Small intestine (tissue), 7 donors: ENCODE results near the gene ATP11C. TPM values are rescaled to one million over a fixed set of nuclear protein-coding genes. Genes with fewer than 3 reads are reported as not detected.
"Not testable (repeated sequence)": the region's sequence is repeated elsewhere in the genome, so short reads cannot be mapped to it uniquely, and the experiment has no call there.

Source experiments
- DNase-seq, 2 donors: peaks; one replicate each; pipeline versions ENCODE4 v3.0.0 to v3.0.0-alpha.2; 2013
- FAIRE-seq: peaks from 2 replicates; lab custom pipeline; 2012; peaks lifted over from hg19 to GRCh38; lab: Jason Lieb, UNC
- H3K27ac ChIP-seq, 3 donors: one replicate each; pipeline ENCODE4 v1.5.1; 2013; ENCODE audit warnings: low read length in 2 of 3, mild to moderate bottlenecking in 2 of 3, control low read depth in 1 of 3, inconsistent platforms in 1 of 3, low read depth in 1 of 3, moderate library complexity in 1 of 3
- H3K27me3 ChIP-seq, 3 donors: one replicate each; pipeline ENCODE4 v1.6.1; 2013; ENCODE audit warnings: low read length in 3 of 3, inconsistent platforms in 1 of 3; ENCODE audit not compliant: control insufficient read depth in 3 of 3, insufficient read depth in 3 of 3
- H3K36me3 ChIP-seq, 3 donors: one replicate each; pipeline ENCODE4 v1.6.1; 2013; ENCODE audit warnings: low read length in 3 of 3, inconsistent platforms in 1 of 3, low read depth in 1 of 3, mild to moderate bottlenecking in 1 of 3, moderate library complexity in 1 of 3; ENCODE audit not compliant: control insufficient read depth in 3 of 3, insufficient read depth in 2 of 3
- H3K4me1 ChIP-seq, 3 donors: one replicate each; pipeline ENCODE4 v1.6.1; 2013; ENCODE audit warnings: low read length in 2 of 3, inconsistent platforms in 1 of 3, low read depth in 1 of 3, mild to moderate bottlenecking in 1 of 3, moderate library complexity in 1 of 3; ENCODE audit not compliant: control insufficient read depth in 3 of 3, insufficient read depth in 2 of 3
- H3K4me3 ChIP-seq, 3 donors: one replicate each; pipeline ENCODE4 v1.5.1; 2013; ENCODE audit warnings: low read length in 3 of 3, control low read depth in 1 of 3, inconsistent platforms in 1 of 3, low read depth in 1 of 3, mild to moderate bottlenecking in 1 of 3, moderate library complexity in 1 of 3
- H3K9me3 ChIP-seq, 2 donors: one replicate each; pipeline ENCODE4 v1.6.1; 2013; ENCODE audit warnings: low read depth in 1 of 2, low read length in 1 of 2; ENCODE audit not compliant: control insufficient read depth in 2 of 2, insufficient read depth in 1 of 2
- WGBS, 3 donors: extraction: QIAGEN DNeasy Blood & Tissue Kit; methylation state at CpG; one replicate each; pipeline ENCODE4 v1.1.7; 2013; 5-methylcytosine and 5-hydroxymethylcytosine counted together
- polyA plus RNA-seq, 4 donors: library from polyadenylated mRNA; stranded (reverse) in 3 of 4; unstranded in 1 of 4; fragments of 200-250 nt in 3 of 4; fragments of 120-200 nt in 1 of 4; gene quantifications; one replicate each; pipeline versions ENCODE4 v1.2.1 to v1.2.3, GENCODE V29; 2013
- donor health status: healthy with polysubstance abuse.
- donor health status: control.
- donor health status: control.
- donor health status: Bipolar disorder and iron deficiency.
- donor health status: healthy.

ATP11C gene
- polyA plus RNA-seq, 4 donors: 3.8 to 16.1 (median 6.6) TPM

DNA sequence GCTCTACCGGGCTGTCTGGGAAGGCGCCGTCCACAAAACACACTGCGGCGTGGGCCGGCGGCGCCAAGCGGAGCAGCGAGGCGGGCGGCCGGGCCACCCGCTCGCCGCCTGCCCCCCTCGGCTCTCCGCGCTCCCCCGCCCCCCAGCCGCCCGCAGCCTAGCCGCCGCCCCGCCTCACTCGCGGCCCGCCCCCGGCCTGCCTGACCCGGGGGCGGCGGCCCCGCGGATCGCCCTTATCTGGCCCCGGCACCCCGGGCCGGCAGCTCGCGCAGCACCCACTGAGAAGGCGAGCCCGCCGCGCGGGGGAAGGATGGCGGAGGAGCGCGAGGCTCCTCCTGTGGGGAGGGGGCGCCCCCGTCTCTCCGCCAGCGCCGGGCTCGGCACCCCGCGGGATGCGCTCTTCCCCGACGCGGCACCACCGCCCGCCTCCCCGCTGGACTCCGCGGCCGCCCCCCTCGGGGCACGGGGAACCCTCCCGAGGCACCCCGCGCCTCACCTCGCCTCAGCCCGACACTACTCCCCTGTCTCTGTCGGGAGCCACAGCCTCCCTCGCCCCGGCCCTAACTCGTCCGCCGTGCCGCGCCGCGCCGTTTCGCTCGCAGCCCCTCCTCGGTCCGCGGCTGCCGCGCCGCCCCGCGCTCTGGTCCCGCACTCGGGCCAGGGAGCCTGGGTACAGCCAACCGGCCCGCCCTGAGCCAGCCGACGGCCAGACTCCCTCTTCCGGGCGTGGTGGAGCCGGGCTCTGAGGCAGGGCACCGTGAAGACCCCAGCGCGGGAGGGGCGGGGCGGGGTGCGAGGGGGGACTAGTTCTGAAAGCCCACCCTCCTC, 566 bp downstream of the ATP11C start:
- H3K4me3 ChIP-seq: peak overlapping the region; percentile 54 to 77 (median 70)

DNA sequence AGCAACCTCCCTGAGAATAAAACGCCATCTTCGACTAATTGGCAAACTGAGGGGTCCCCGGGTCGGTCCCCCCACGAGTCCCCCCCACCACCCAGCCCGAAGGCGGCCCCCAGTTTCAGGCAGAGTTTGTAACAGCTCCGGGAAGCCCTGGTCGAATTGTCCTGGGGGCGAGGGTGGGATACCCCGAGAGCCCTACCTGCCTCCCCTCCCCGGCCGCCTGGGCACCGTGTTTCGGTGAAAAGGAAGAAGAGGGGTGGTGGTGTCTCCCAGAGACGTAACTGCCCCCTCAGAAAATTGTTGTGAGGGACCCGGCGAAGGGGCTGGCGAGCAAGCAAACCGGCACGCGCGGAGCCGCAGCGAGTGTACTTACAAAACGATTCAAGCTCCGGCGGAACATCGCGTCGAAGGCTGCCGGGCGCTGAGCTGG, 1.2 kb downstream of the ATP11C start:
- no peaks in the 10 kb centered on the region for H3K36me3 ChIP-seq
- FAIRE-seq: no peak
- H3K9me3 ChIP-seq: no peaks in the 10 kb centered on the region
- no peaks in the 10 kb centered on the region for H3K27me3 ChIP-seq
- H3K27ac ChIP-seq: peak overlapping the region; percentile 5 to 77 (median 65)
- no peaks in the 10 kb centered on the region for H3K4me1 ChIP-seq
- peak overlapping the region; percentile 54 to 77 (median 70) for H3K4me3 ChIP-seq
- WGBS, 3 donors: 1 to 37% (median 9%) methylated on average over 19 to 33 of the region's 33 CpGs
- DNase-seq: no peak

More for the DNA sequence above, 566 bp downstream of the ATP11C start:
- H3K27ac ChIP-seq: peak overlapping the region; percentile 97 to 98 (median 98)
- 0 to 52% (median 0%) methylated on average over 9 to 101 of the region's 109 CpGs for WGBS, 3 donors
- no peaks in the 10 kb centered on the region for H3K4me1 ChIP-seq
- H3K27me3 ChIP-seq: no peaks in the 10 kb centered on the region
- FAIRE-seq (no peak), DNase-seq (peak; percentile 25 to 70)
- no peaks in the 10 kb centered on the region for H3K36me3 ChIP-seq
- H3K9me3 ChIP-seq: no peaks in the 10 kb centered on the region

DNA sequence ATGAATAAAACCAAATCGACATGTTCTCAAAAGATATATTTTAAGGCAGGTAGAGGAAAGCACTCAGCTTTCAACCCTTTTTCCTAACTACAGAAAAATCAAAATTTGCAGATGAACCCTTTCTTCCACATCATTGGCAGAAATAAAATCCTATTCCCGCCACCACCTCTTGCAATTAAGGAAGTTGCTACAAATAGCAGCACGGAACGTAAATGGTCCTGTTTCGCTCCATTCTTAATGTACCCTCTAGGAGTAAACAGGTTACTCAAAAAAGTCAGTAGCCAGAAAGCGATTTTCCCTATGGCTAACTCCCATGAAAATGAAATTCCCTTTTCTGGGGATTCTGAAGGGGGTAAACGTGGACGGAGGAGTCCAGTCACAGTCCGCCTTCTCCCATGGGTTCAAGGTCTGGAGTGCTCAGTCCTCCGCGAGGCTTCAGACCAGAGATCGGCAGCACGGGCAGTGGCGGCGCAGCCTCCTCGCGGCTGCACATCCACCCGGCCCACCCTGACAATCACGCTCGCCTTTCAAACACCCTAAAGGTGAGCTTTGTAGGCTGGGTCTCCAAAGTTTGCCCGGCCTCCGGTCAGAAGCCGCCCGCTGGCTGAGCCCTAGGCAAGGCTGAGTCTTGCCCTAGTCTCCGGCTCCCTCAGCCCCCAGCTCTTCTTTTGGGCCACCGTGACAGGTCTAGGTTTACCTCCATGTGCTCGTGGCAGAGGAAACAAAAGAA, 1.8 kb downstream of the ATP11C start:
- no peak for FAIRE-seq
- Histone ChIP-seq H3K4me1 (no peaks in the 10 kb centered on the region), H3K9me3 (no peaks in the 10 kb centered on the region), H3K27ac (peak overlapping the region in 1 of 3 donors; percentile 38), H3K36me3 (no peaks in the 10 kb centered on the region), H3K27me3 (no peaks in the 10 kb centered on the region), H3K4me3 (peak overlapping the region; percentile 29 to 77 (median 70))
- WGBS, 3 donors: 3 to 29% (median 13%) methylated on average over 25 to 27 of the region's 27 CpGs
- peak; percentile 36 to 48 for DNase-seq

DNA sequence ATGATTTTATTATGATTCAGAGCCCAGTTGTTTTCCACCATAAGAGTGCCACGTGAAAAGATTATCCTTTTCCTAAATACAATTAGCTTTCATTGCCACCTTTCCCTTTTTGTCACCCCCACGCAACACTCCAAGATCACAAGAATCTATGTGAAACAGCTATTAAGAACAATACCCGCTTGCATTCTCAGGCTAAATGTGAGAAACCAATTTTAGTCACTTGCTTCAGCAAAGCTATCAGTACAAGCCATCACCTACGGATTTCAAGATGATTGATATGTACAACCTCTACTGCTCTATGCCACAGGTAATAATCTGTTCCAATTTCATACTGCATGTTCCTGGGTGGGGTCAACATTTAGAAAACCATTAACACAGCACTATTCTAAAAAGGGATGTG, 2.5 kb downstream of the ATP11C start:
- no peak for FAIRE-seq
- H3K4me3 ChIP-seq: peak overlapping the region in 1 of 3 donors; percentile 77
- no peak for DNase-seq
- no peaks in the 10 kb centered on the region for H3K27me3 ChIP-seq
- WGBS, 3 donors: 21 to 52% (median 39%) methylated on average over 4 of the region's 4 CpGs
- no peaks in the 10 kb centered on the region for H3K4me1 ChIP-seq
- no peak overlapping the region for H3K27ac ChIP-seq
- H3K36me3 ChIP-seq: no peaks in the 10 kb centered on the region
- no peaks in the 10 kb centered on the region for H3K9me3 ChIP-seq

DNA sequence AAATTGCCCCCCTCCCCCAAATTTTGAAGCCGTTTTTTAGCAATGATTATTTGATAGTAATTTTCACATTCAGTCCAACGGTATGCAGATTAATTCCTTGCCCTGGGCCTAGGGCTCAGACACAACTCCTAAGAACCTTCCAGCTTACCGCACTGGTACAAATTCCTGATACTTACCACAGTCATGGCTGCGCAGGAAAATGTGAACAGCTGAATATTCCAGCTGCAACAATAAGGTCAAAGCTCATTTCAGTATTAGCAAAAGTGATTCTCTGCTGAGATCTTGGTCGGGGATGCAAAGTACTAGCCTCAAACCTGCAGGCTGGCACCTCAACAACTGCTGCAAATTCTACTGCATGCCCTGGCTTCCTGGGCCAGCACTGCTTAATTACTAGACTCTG, 3.0 kb downstream of the ATP11C start:
- no peak overlapping the region for H3K4me3 ChIP-seq
- DNase-seq: peak; percentile 22 to 49
- H3K27me3 ChIP-seq: no peaks in the 10 kb centered on the region
- H3K9me3 ChIP-seq: no peaks in the 10 kb centered on the region
- FAIRE-seq: no peak
- no peak overlapping the region for H3K27ac ChIP-seq
- 17 to 44% (median 43%) methylated on average over 5 of the region's 5 CpGs for WGBS, 3 donors
- H3K4me1 ChIP-seq: no peaks in the 10 kb centered on the region
- H3K36me3 ChIP-seq: no peaks in the 10 kb centered on the region

DNA sequence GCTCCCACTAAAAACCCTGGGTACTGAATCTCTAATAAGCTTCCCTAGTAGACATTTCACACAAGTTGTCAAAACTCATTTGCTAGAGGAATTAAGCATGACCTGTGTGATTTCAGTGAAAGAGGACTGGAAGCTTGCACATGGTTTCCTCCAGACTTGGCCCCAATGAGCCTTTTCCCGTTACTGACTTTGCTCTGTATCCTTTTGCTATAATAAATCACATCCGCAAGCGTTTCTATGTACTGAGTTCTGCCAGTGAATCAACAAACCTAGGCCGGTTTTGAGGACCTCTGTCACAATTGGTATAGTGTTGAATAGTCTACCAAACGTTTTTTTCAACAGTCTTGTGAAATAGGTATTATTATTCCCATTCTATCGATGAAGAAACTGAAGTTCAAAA, 8.2 kb downstream of the ATP11C start:
- DNase-seq: no peak
- no peak for FAIRE-seq
- H3K36me3 ChIP-seq: peaks cover 0 to 2% (median 0%) of the 10 kb centered on the region in 3 donors
- H3K4me1 ChIP-seq: peaks cover 0 to 3% (median 0%) of the 10 kb centered on the region in 3 donors
- H3K9me3 ChIP-seq: no peaks in the 10 kb centered on the region
- WGBS, 3 donors: 58 to 71% (median 62%) methylated on average over 6 of the region's 6 CpGs
- H3K4me3 ChIP-seq: no peak overlapping the region
- no peak overlapping the region for H3K27ac ChIP-seq
- H3K27me3 ChIP-seq: no peaks in the 10 kb centered on the region

DNA sequence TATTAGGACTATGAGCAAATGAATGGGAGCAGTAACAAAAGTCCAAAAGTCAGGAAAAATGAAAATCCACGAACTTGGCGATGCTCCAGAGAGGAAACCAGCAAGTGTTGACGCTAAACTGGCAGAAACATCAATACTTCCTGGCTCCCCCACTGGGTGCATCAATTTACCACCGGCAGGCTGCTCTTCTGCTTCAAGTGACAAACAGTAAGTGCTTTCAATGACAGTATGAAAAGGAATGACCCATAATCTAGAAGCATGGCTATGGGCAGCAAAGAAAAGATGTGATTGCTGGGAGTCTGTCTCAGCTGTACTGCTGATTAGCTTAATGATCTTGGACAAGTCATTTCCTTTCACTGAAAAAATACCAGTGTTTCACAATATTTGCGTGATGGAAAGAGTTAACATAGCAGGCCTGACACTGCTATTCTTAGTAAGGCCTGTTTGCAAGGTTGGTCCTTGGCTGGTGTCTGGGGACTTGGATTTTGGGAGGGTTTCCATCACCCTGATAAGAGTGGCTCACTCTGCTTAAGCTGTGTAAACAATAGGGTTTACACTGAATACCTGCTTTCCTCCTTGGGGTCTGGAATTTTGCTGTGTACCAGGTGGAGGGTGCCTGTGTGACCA, 8.7 kb downstream of the ATP11C start:
- Histone ChIP-seq H3K36me3 (peaks cover 0 to 4% (median 0%) of the 10 kb centered on the region in 3 donors), H3K27me3 (no peaks in the 10 kb centered on the region), H3K27ac (peak overlapping the region in 1 of 3 donors; percentile 10), H3K4me3 (no peak overlapping the region), H3K4me1 (peaks cover 0 to 3% (median 0%) of the 10 kb centered on the region in 3 donors), H3K9me3 (no peaks in the 10 kb centered on the region)
- DNase-seq (no peak), FAIRE-seq (no peak)
- 38 to 46% (median 42%) methylated on average over 5 of the region's 5 CpGs for WGBS, 3 donors

DNA sequence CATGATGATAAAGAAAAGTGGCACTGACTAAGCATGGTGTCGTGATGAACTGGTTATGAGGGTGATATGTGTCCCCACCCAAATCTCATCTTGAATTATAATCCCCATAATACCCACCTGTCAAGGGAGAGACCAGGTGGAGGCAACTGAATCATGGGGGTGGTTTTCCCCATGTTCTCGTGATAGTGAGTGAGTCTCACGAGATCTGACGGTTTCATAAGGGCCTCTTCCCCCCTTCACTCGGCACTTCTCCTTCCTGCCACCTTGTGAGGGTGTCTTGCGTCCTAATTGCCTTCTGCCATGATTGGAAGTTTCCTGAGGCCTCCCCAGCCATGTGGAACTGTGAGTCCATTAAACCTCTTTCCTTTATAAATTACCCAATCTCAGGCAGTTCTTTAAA, 11.7 kb downstream of the ATP11C start:
- 82 to 93% (median 87%) methylated on average over 6 of the region's 6 CpGs for WGBS, 3 donors
- not testable (repeated sequence) for H3K27ac ChIP-seq, H3K27me3 ChIP-seq, FAIRE-seq, DNase-seq, H3K4me1 ChIP-seq, H3K9me3 ChIP-seq, H3K4me3 ChIP-seq, H3K36me3 ChIP-seq
